Peyer's patch (tissue), 4 donors: ENCODE measurements around the gene TTI1.

ENCODE experiments used
- CTCF ChIP-seq, 6 experiments: fragments of 450-650 bp in 4 of 6; fragments of 200-600 bp in 2 of 6; sonication (generic) in 1 of 6; IDR thresholded peaks; one replicate each; pipeline ENCODE4 v1.5.1; 2017 to 2019; ENCODE audit warnings: antibody characterized with exemption in 6 of 6, mild to moderate bottlenecking in 3 of 6, moderate library complexity in 1 of 6
- POLR2A ChIP-seq, 2 donors: fragments of 450-650 bp; IDR thresholded peaks; one replicate each; pipeline ENCODE4 v1.5.1; 2017; ENCODE audit warnings: antibody characterized with exemption in 2 of 2, mild to moderate bottlenecking in 2 of 2, moderate library complexity in 2 of 2

GRCh38 chr20:37954190-37954589 lies 79.1 kb downstream of the TTI1 start:
- TF ChIP-seq POLR2A (IDR thresholded peaks at IDR 0.05) (no peak), CTCF (IDR thresholded peaks at IDR 0.05) (no peak)
